Breast epithelium (tissue), 4 donors: ENCODE measurements around the gene TENT4A. TPM values are rescaled to one million over a fixed set of nuclear protein-coding genes. Genes with fewer than 3 reads are reported as not detected.
"Not testable (repeated sequence)": the region's sequence is repeated elsewhere in the genome, so short reads cannot be mapped to it uniquely, and the experiment has no call there.

ENCODE experiments used
- DNase-seq, 2 donors: peaks; one replicate each; pipeline ENCODE4 v3.0.0-alpha.2; 2019; ENCODE audit warnings: low spot score in 2 of 2
- H3K27ac ChIP-seq, 2 donors: fragments of 200-600 bp; sonication (generic) in 1 of 2; one replicate each; pipeline ENCODE4 v1.5.1; 2016 to 2019; ENCODE audit warnings: mild to moderate bottlenecking in 1 of 2
- H3K27me3 ChIP-seq, 2 donors: fragments of 200-600 bp; sonication (generic) in 1 of 2; one replicate each; pipeline versions ENCODE4 v1.5.1 to v1.6.0; 2017 to 2019; ENCODE audit warnings: control low read depth in 1 of 2, mild to moderate bottlenecking in 1 of 2
- H3K36me3 ChIP-seq: fragments of 200-600 bp; one replicate; pipeline ENCODE4 v1.5.1; 2019
- H3K4me1 ChIP-seq, 2 donors: fragments of 200-600 bp; sonication (generic); one replicate each; pipeline ENCODE4 v1.5.1; 2016 to 2019; ENCODE audit warnings: control low read depth in 1 of 2
- H3K4me3 ChIP-seq, 3 donors: fragments of 200-600 bp; sonication (generic); 1 replicate in 2 of 3; 2 replicates in 1 of 3; pipeline ENCODE4 v1.5.1; 2016 to 2019; ENCODE audit warnings: mild to moderate bottlenecking in 3 of 3, moderate library complexity in 2 of 3
- H3K9me3 ChIP-seq, 2 donors: fragments of 200-600 bp; sonication (generic) in 1 of 2; one replicate each; pipeline ENCODE4 v1.5.1; 2016 to 2019; ENCODE audit warnings: control low read depth in 1 of 2
- POLR2A ChIP-seq: fragments of 450-650 bp; IDR thresholded peaks from one replicate; pipeline ENCODE4 v1.6.1; 2016; ENCODE audit warnings: antibody characterized with exemption, mild to moderate bottlenecking, moderate library complexity
- POLR2AphosphoS5 ChIP-seq, 3 donors: sonication (generic); formaldehyde crosslinking; IDR thresholded peaks; one replicate each; pipeline ENCODE4 v1.6.1; 2017; ENCODE audit warnings: antibody characterized with exemption in 3 of 3
- intact Hi-C: fragments of 100-400 bp; cut with DNase I; formaldehyde crosslinking; loops from one replicate; pipeline ENCODE4 v1.15.1; 2023; ENCODE audit warnings: low total_unique reads
- total RNA-seq, 3 donors: library from RNA; depleted of rRNA; stranded (reverse); fragments of >200 nt; gene quantifications; one replicate each; pipeline ENCODE4 v1.1.0, GENCODE V29; 2016
- TF ChIP-seq, protein P1 (sequence below), 3 donors: fragments of 450-650 bp; IDR thresholded peaks; one replicate each; pipeline ENCODE4 v1.5.1; 2016 to 2017; ENCODE audit warnings: antibody characterized with exemption in 3 of 3, mild to moderate bottlenecking in 3 of 3, moderate library complexity in 3 of 3

The TENT4A gene
- total RNA-seq, 3 donors from 2014 or later: 24.1 to 26.2 (median 24.8) TPM

- intact Hi-C loops: no loop called here
- H3K27me3 ChIP-seq: no peaks in the 10 kb centered on the region
- H3K4me3 ChIP-seq: peak overlapping the region in 1 of 3 donors; percentile 24
- no peaks in the 10 kb centered on the region for H3K9me3 ChIP-seq
- no peaks in the 10 kb centered on the region for H3K36me3 ChIP-seq
- no peaks in the 10 kb centered on the region for H3K4me1 ChIP-seq
- DNase-seq: no peak
- no peak overlapping the region for H3K27ac ChIP-seq
- TF ChIP-seq, protein P1, sequence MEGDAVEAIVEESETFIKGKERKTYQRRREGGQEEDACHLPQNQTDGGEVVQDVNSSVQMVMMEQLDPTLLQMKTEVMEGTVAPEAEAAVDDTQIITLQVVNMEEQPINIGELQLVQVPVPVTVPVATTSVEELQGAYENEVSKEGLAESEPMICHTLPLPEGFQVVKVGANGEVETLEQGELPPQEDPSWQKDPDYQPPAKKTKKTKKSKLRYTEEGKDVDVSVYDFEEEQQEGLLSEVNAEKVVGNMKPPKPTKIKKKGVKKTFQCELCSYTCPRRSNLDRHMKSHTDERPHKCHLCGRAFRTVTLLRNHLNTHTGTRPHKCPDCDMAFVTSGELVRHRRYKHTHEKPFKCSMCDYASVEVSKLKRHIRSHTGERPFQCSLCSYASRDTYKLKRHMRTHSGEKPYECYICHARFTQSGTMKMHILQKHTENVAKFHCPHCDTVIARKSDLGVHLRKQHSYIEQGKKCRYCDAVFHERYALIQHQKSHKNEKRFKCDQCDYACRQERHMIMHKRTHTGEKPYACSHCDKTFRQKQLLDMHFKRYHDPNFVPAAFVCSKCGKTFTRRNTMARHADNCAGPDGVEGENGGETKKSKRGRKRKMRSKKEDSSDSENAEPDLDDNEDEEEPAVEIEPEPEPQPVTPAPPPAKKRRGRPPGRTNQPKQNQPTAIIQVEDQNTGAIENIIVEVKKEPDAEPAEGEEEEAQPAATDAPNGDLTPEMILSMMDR (IDR thresholded peaks at IDR 0.05): no peak
- TF ChIP-seq POLR2AphosphoS5 (IDR thresholded peaks at IDR 0.05): no peak
- TF ChIP-seq POLR2A: no peak
Measured at GRCh38 chr5:6773342-6774035, 60.3 kb downstream of the TENT4A start.

DNA sequence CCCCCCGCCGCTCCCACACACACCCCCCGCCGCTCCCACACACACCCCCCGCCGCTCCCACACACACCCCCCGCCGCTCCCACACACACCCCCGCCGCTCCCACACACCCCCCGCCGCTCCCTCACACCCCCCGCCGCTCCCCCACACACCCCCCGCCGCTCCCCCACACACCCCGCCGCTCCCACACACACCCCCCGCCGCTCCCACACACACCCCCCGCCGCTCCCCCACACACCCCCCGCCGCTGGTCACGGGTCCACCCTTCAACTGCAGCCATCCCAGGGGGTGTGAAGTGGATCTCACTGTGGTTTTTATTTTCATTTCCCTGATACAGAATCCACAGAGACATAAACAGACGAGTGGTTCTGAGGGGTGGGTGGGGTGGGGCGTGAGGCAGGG lies 61.0 kb downstream of the TENT4A start:
- H3K4me3 ChIP-seq, H3K4me1 ChIP-seq, DNase-seq, H3K9me3 ChIP-seq, H3K27ac ChIP-seq, intact Hi-C loops, H3K36me3 ChIP-seq, H3K27me3 ChIP-seq: not testable (repeated sequence)

DNA sequence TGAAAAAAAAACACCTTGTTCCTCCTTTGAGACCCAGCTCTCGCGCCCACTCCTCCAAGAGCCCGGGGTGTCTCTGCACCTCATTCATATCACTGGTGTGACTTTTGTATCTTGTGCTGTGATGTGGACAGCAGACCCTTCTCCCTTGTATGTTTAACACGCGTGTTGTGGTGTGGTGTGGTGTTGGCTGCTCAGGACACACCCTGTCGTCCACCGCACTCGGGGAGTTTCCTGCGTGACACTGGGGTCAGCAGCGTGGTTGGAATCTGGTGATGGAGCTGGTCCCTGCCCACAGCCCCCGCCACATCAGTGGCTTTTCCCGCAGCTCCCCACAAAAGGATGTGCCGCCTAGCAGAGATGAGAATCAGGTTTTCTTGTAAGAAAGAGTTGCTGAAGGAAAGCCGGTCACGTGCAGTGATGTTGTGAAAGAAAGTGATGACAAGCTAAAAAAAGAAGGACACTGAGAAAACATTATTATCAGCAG lies 61.5 kb downstream of the TENT4A start:
- intact Hi-C loops: no loop called here
- no peaks in the 10 kb centered on the region for H3K27me3 ChIP-seq
- no peak for DNase-seq
- no peaks in the 10 kb centered on the region for H3K36me3 ChIP-seq
- H3K4me3 ChIP-seq: no peak overlapping the region
- TF ChIP-seq POLR2AphosphoS5 (IDR thresholded peaks at IDR 0.05) (no peak), POLR2A (no peak)
- TF ChIP-seq, protein P1 (IDR thresholded peaks at IDR 0.05): no peak
- no peak overlapping the region for H3K27ac ChIP-seq
- H3K4me1 ChIP-seq: no peaks in the 10 kb centered on the region
- H3K9me3 ChIP-seq: no peaks in the 10 kb centered on the region

DNA sequence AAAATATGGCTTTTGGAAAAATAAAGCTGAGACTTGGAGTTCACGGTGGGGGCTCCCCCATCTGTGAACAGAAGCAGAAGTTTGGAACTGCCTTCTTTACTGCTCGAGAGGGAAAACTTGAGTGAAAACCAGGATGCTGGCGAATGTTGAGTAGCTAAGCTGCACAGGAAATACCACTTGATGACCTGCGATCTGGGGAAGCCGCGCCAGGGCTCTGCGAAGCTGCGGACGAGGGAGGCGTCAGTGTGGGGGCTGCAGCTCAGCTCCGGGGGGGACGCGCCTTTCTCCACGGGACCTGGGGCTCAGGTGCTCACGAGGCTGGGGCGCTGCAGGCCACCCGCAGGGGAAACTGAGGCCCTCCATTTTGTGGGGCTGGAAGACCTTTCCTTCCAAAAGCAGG lies 62.3 kb downstream of the TENT4A start:
- TF ChIP-seq, protein P1 (IDR thresholded peaks at IDR 0.05): no peak
- TF ChIP-seq POLR2AphosphoS5 (IDR thresholded peaks at IDR 0.05) (no peak), POLR2A (no peak)
- Histone ChIP-seq H3K4me1 (no peaks in the 10 kb centered on the region), H3K27me3 (no peaks in the 10 kb centered on the region), H3K4me3 (no peak overlapping the region), H3K27ac (no peak overlapping the region), H3K9me3 (no peaks in the 10 kb centered on the region), H3K36me3 (no peaks in the 10 kb centered on the region)
- intact Hi-C loops: no loop called here
- DNase-seq: no peak

DNA sequence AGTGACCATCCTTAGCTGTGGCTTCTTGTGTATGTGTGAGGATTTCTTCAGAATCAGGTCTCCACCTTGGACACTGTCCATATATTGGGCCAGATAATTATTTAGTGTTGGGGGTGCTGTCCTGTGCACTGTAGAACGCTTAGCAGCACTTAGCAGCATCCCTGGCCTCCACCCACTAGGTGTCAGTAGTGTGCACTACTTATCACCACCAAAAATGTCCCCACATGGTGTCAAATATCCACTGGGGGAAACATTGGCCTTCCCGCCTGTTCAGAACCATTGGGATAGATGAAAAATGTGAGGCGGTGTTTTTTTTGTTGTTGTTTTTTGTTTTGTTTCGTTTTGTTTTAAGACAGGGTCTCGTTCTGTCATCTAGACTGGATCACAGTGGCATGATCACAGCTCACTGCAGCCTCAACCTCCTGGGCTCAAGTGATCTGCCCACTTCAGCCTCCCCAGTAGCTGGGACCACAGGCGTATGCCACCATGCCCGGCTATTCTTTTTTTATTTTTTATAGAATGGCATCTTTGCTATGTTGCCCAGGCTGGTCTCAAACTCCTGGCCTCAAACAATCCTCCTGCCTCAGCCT lies 67.7 kb downstream of the TENT4A start:
- intact Hi-C loops: no loop called here

More for the DNA sequence above, 67.7 kb downstream of the TENT4A start:
- Histone ChIP-seq H3K27ac (no peak overlapping the region), H3K36me3 (no peaks in the 10 kb centered on the region), H3K9me3 (no peaks in the 10 kb centered on the region), H3K4me3 (no peak overlapping the region), H3K27me3 (no peaks in the 10 kb centered on the region), H3K4me1 (no peaks in the 10 kb centered on the region)
- TF ChIP-seq, protein P1 (IDR thresholded peaks at IDR 0.05): no peak
- no peak for TF ChIP-seq POLR2AphosphoS5 (IDR thresholded peaks at IDR 0.05)
- no peak for TF ChIP-seq POLR2A
- no peak for DNase-seq
